Erythroblast (primary cell): Measurements from ENCODE around the gene SAMD10.

Source experiments
- DNase-seq, 2 experiments: peaks; one replicate each; lab custom pipeline; 2025; lab: John Stamatoyannopoulos, UW
- GATA1 ChIP-seq: IDR thresholded peaks from 2 replicates; pipeline ENCODE4 v1.6.1; 2011; ENCODE audit warnings: low read depth, mild to moderate bottlenecking, control low read depth, low read length, moderate library complexity
- POLR2A ChIP-seq: IDR thresholded peaks from 2 replicates; pipeline ENCODE4 v1.6.1; 2011; ENCODE audit warnings: mild to moderate bottlenecking, low read length

Gene SAMD10

GRCh38 chr20:64010711-64011237 lies 31.3 kb upstream of the SAMD10 start:
- no peak for DNase-seq
- no peak for TF ChIP-seq POLR2A
- TF ChIP-seq GATA1: no peak

- no peak for TF ChIP-seq GATA1
- TF ChIP-seq POLR2A: no peak
Observed at GRCh38 chr20:64009811-64010387, 30.5 kb upstream of the SAMD10 start.

GRCh38 chr20:64006902-64007301 lies 27.5 kb upstream of the SAMD10 start:
- no peak for DNase-seq
- TF ChIP-seq POLR2A: no peak

More at GRCh38 chr20:64009811-64010387, 30.5 kb upstream of the SAMD10 start:
- no peak for DNase-seq

- no peak for DNase-seq
- TF ChIP-seq POLR2A (no peak), GATA1 (no peak)
Observed at GRCh38 chr20:64006490-64006889, 27.0 kb upstream of the SAMD10 start.

GRCh38 chr20:64005394-64005793 lies 26.0 kb upstream of the SAMD10 start:
- TF ChIP-seq GATA1 (no peak), POLR2A (no peak)
- DNase-seq: no peak

- DNase-seq: no peak
- TF ChIP-seq GATA1 (no peak), POLR2A (no peak)
Observed at GRCh38 chr20:64003960-64004725, 24.7 kb upstream of the SAMD10 start.

- TF ChIP-seq GATA1 (no peak), POLR2A (no peak)
- DNase-seq: no peak
Observed at GRCh38 chr20:64001607-64002011, 22.2 kb upstream of the SAMD10 start.

GRCh38 chr20:64000906-64001305 lies 21.5 kb upstream of the SAMD10 start:
- DNase-seq: no peak
- TF ChIP-seq GATA1 (no peak), POLR2A (no peak)

GRCh38 chr20:63982937-63983336 lies 3.5 kb upstream of the SAMD10 start:
- DNase-seq: no peak
- TF ChIP-seq GATA1: no peak
- TF ChIP-seq POLR2A: no peak

GRCh38 chr20:63980806-63981728 lies 1.6 kb upstream of the SAMD10 start, which contains the start of gene PRPF6:
TSS of gene PRPF6 (plus strand) at chr20:63981132. CDS start at chr20:63981246, 114 bp downstream.
- peak; percentile 98 for DNase-seq
- TF ChIP-seq POLR2A: peak; percentile 69
- TF ChIP-seq GATA1: no peak

GRCh38 chr20:63980317-63980805 lies 919 bp upstream of the SAMD10 start:
- TF ChIP-seq GATA1: no peak
- TF ChIP-seq POLR2A: no peak
- no peak for DNase-seq

- DNase-seq: no peak
- no peak for TF ChIP-seq POLR2A
- no peak for TF ChIP-seq GATA1
Observed at GRCh38 chr20:63979229-63979556, 249 bp downstream of the SAMD10 start.

GRCh38 chr20:63978319-63979228 lies 868 bp downstream of the SAMD10 start:
- TF ChIP-seq GATA1 (no peak), POLR2A (no peak)
- DNase-seq: peak; percentile 38 to 46
